ENCODE results near the gene SHC3. TPM values are rescaled to one million over a fixed set of nuclear protein-coding genes. Genes with fewer than 3 reads are reported as not detected.

SHC3 gene
- polyA plus RNA-seq, 3 donors = not detected

- no peaks in the 10 kb centered on the region for H3K36me3 Mint-ChIP-seq
- H3K4me3 Mint-ChIP-seq = no peak overlapping the region
Measured at GRCh38 chr9:88959727-88960469, 218.7 kb downstream of the SHC3 start.

GRCh38 chr9:88957526-88957925, 221.1 kb downstream of the SHC3 start:
- Histone ChIP-seq H3K4me3 (replicated peaks in 1 of 3; ENCODE audit: low read depth in 2 of 3, low read length in 3 of 3) (no peak overlapping the region), H3K4me1 (ENCODE audit: control insufficient read depth in 1 of 2, insufficient read depth in 2 of 2, low read length in 2 of 2) (peaks cover 18 to 21% of the 10 kb centered on the region in 2 donors), H3K9ac (ENCODE audit: insufficient read depth, low read length, poor library complexity, severe bottlenecking) (no peak overlapping the region), H3K27ac (ENCODE audit: low read depth in 1 of 2, low read length in 2 of 2) (no peak overlapping the region), H3K79me2 (ENCODE audit: insufficient read depth, low read length) (no peaks in the 10 kb centered on the region), H3K9me3 (replicated peaks in 1 of 2; ENCODE audit: control insufficient read depth in 1 of 2, insufficient read depth in 1 of 2, low read length in 2 of 2) (no peaks in the 10 kb centered on the region), H3K36me3 (replicated peaks in 1 of 2; ENCODE audit: control insufficient read depth in 1 of 2, insufficient read depth in 2 of 2, low read length in 2 of 2) (no peaks in the 10 kb centered on the region), H2AFZ (ENCODE audit: insufficient read depth, low read depth, low read length, poor library complexity, severe bottlenecking) (no peak overlapping the region), H3K4me2 (replicated peaks; ENCODE audit: extremely low read depth, low read length, poor library complexity, severe bottlenecking) (no peak overlapping the region), H3K27me3 (ENCODE audit: control insufficient read depth in 2 of 2, insufficient read depth in 2 of 2, low read length in 2 of 2) (peaks cover 6 to 10% of the 10 kb centered on the region in 2 donors), H4K20me1 (ENCODE audit: insufficient read depth, low read length) (no peaks in the 10 kb centered on the region)
- H3K4me1 Mint-ChIP-seq = peaks cover 30% of the 10 kb centered on the region
- H3K4me3 Mint-ChIP-seq = no peak overlapping the region
- 88% methylated on average over 3 of the region's 3 CpGs for WGBS (ENCODE audit: insufficient coverage)
- peaks cover 5 to 28% (median 27%) of the 10 kb centered on the region in 3 donors for H3K27me3 Mint-ChIP-seq (ENCODE audit: low read depth in 3 of 3)
- no peak overlapping the region for H3K27ac Mint-ChIP-seq
- no peak for DNase-seq
- intact Hi-C loops (cut with micrococcal nuclease) = loop anchor here in 1 of 2 donors (10.0 kb wide), 1 partner anchor 53 kb away; no protein-coding TSS in a partner anchor
- H3K36me3 Mint-ChIP-seq = no peaks in the 10 kb centered on the region
- no peak for TF ChIP-seq CTCF (IDR thresholded peaks at IDR 0.05)
- peaks cover 0 to 5% (median 0%) of the 10 kb centered on the region in 7 donors for H3K9me3 Mint-ChIP-seq

More at GRCh38 chr9:88959727-88960469, 218.7 kb downstream of the SHC3 start:
- Histone ChIP-seq H3K36me3 (replicated peaks in 1 of 2; ENCODE audit: control insufficient read depth in 1 of 2, insufficient read depth in 2 of 2, low read length in 2 of 2) (no peaks in the 10 kb centered on the region), H3K4me3 (replicated peaks in 1 of 3; ENCODE audit: low read depth in 2 of 3, low read length in 3 of 3) (no peak overlapping the region), H3K9me3 (replicated peaks in 1 of 2; ENCODE audit: control insufficient read depth in 1 of 2, insufficient read depth in 1 of 2, low read length in 2 of 2) (no peaks in the 10 kb centered on the region), H4K20me1 (ENCODE audit: insufficient read depth, low read length) (no peaks in the 10 kb centered on the region), H3K9ac (ENCODE audit: insufficient read depth, low read length, poor library complexity, severe bottlenecking) (no peak overlapping the region), H2AFZ (ENCODE audit: insufficient read depth, low read depth, low read length, poor library complexity, severe bottlenecking) (no peak overlapping the region), H3K4me2 (replicated peaks; ENCODE audit: extremely low read depth, low read length, poor library complexity, severe bottlenecking) (no peak overlapping the region), H3K27ac (ENCODE audit: low read depth in 1 of 2, low read length in 2 of 2) (no peak overlapping the region), H3K27me3 (ENCODE audit: control insufficient read depth in 2 of 2, insufficient read depth in 2 of 2, low read length in 2 of 2) (peaks cover 6 to 10% of the 10 kb centered on the region in 2 donors), H3K79me2 (ENCODE audit: insufficient read depth, low read length) (no peaks in the 10 kb centered on the region), H3K4me1 (ENCODE audit: control insufficient read depth in 1 of 2, insufficient read depth in 2 of 2, low read length in 2 of 2) (no peaks in the 10 kb centered on the region)
- intact Hi-C loops (cut with micrococcal nuclease) = loop anchor here in 1 of 2 donors (10.0 kb wide), 1 partner anchor 55 kb away; no protein-coding TSS in a partner anchor
- 87% methylated on average over 5 of the region's 5 CpGs for WGBS (ENCODE audit: insufficient coverage)
- Mint-ChIP-seq H3K27me3 (ENCODE audit: low read depth in 3 of 3) (peaks cover 6 to 28% (median 26%) of the 10 kb centered on the region in 3 donors), H3K4me1 (peaks cover 13% of the 10 kb centered on the region), H3K27ac (peak overlapping the region in 1 of 7 donors; percentile 69), H3K9me3 (peaks cover 5 to 9% (median 6%) of the 10 kb centered on the region in 7 donors)
- TF ChIP-seq CTCF (IDR thresholded peaks at IDR 0.05) = no peak
- no peak for DNase-seq

Other genes with a start within 250 kb of the SHC3 start
- gene S1PR3, start 187.3 kb downstream of the SHC3 start, polyA plus RNA-seq = 10 to 100 TPM; 28.2 to 59.7 (median 30.6) TPM
- gene CKS2, start 132.4 kb upstream of the SHC3 start, polyA plus RNA-seq = 100 to 1,000 TPM in 1 of 3 donors, 10 to 100 TPM in 2; 12.3 to 142 (median 14.5) TPM
- 10 to 100 TPM in 1 of 3 donors, 1 to 10 TPM in 2; 8.6 to 51.4 (median 9.8) TPM for gene SECISBP2, start 139.7 kb upstream of the SHC3 start, polyA plus RNA-seq